Neural progenitor cell (in vitro differentiated cells): ENCODE measurements around the gene DOK5.

Experiments
- EZH2 ChIP-seq: fragments of 200-600 bp; sonication (generic); IDR thresholded peaks from 2 replicates; pipeline ENCODE4 v1.6.1; 2017; ENCODE audit warnings: antibody characterized with exemption, mild to moderate bottlenecking, moderate library complexity
- EZH2phosphoT487 ChIP-seq: fragments of 200-600 bp; sonication (generic); IDR thresholded peaks from 2 replicates; pipeline ENCODE4 v1.6.1; 2017; ENCODE audit warnings: antibody characterized with exemption
- TF ChIP-seq, protein P1 (sequence below): fragments of 200-600 bp; sonication (generic); IDR thresholded peaks from 2 replicates; pipeline ENCODE4 v1.5.1; 2017; ENCODE audit warnings: antibody characterized with exemption, mild to moderate bottlenecking

DNA sequence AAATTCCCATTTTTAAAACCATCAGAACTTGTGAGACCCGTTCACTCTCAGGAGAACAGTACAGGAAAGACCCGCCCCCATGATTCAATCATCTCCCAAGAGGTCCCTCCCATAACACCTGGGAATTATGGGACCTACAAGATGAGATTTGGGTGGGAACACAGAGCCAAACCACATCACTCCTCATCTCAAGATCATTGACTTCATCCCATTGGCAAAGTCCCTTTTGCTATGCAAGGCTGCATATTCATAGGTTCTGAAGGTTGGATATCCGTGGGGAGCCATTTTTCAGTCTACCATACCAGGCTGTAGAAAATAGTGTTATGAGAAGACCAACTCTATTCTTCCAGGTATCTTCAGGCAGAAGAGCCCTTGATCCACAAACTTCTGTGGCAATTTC is 219.1 kb downstream of the DOK5 start:
- TF ChIP-seq, protein P1, sequence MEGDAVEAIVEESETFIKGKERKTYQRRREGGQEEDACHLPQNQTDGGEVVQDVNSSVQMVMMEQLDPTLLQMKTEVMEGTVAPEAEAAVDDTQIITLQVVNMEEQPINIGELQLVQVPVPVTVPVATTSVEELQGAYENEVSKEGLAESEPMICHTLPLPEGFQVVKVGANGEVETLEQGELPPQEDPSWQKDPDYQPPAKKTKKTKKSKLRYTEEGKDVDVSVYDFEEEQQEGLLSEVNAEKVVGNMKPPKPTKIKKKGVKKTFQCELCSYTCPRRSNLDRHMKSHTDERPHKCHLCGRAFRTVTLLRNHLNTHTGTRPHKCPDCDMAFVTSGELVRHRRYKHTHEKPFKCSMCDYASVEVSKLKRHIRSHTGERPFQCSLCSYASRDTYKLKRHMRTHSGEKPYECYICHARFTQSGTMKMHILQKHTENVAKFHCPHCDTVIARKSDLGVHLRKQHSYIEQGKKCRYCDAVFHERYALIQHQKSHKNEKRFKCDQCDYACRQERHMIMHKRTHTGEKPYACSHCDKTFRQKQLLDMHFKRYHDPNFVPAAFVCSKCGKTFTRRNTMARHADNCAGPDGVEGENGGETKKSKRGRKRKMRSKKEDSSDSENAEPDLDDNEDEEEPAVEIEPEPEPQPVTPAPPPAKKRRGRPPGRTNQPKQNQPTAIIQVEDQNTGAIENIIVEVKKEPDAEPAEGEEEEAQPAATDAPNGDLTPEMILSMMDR, result no peak
- TF ChIP-seq EZH2 (no peak), EZH2phosphoT487 (no peak)
